ENCODE data around the gene NOS1AP.

DNA sequence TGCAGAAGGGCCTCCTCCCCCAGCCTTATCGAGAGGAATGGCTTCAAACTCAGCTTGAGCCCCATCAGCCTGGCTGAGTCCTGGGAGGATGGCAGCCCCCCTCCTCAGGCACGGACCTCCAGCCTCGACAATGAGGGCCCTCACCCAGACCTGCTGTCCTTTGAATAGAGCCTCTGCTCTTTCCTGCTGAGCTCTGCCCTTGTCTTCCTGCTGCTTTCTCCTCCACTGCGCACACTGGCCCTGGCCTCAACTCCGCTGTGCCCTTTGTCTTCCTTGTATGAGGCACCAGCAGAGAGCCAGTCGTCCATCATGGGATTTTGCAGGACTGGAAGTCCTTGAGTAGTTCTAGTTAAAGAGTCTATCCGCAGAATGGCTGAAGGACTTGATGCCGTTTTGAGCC is 314.0 kb downstream of the NOS1AP start:
- no peak for TF ChIP-seq GATA3 (IDR thresholded peaks at IDR 0.05; ENCODE audit: low read depth, low read length)
- TF ChIP-seq GATA2 (IDR thresholded peaks at IDR 0.05; ENCODE audit: low read depth, low read length): no peak
